H1 (cell line): ENCODE measurements around the gene FAM53B.

ENCODE experiments used
- CTCF ChIP-seq, 3 experiments: IDR thresholded peaks; 1 replicate in 2 of 3; 2 replicates in 1 of 3; pipeline versions ENCODE4 v1.5.1 to v1.6.1; 2011; ENCODE audit warnings: low read length in 3 of 3, mild to moderate bottlenecking in 3 of 3, inconsistent platforms in 2 of 3, low read depth in 1 of 3, moderate library complexity in 1 of 3; ENCODE audit not compliant: insufficient read depth in 1 of 3; ENCODE audit errors: control extremely low read depth in 1 of 3
- TAF1 ChIP-seq: IDR thresholded peaks from 2 replicates; pipeline ENCODE4 v1.6.1; 2011; ENCODE audit warnings: mild to moderate bottlenecking, low read depth, low read length

DNA sequence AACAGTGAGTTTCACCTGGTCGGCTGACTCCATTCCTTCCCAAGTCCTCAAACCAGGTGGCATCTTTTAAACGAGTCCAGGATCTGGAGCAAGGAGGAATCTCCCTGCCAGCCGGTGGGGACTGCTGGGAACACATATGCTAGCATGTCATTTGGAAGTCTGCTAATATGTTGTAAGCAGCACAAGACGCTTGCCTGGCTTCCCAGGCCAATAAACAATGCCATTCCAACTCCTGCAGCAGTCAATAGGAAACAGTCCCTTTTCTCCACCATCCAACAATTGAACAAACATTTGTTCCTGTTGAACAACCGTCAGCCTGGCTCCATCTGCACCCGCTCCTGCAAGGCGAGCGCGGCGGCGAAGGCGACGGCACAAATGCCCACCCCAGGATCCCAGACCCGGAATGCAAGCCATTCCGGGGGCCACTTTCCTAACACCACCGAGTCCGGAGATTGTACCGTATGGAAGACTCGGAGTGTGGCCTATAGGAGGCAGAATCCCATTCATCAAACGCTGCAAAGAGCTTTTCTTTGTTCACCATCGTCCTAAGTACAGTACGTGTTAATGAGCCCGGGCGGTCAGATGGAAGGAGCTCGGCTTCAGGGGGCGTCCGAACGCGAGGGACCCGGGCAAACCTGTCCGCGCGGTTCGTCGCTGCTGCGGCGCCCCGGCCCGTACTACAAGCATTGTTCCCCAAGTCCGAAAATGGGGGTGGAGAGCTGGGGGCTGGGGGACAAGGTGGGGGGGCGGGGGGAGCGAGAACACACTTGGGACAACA, 1.6 kb downstream of the FAM53B start:
- peak in 2 of 3 experiments; percentile 7 to 29; a peak in 3 of 4 replicates for TF ChIP-seq CTCF (IDR thresholded peaks at IDR 0.05; ENCODE audit: control extremely low read depth in 1 of 3, insufficient read depth in 1 of 3, low read depth in 1 of 3, low read length in 3 of 3)
- TF ChIP-seq TAF1: 0 out of 2 replicates have a peak, but pooled peaks have one; percentile 13
